Measurements from ENCODE around the gene NCKAP5. TPM values are rescaled to one million over a fixed set of nuclear protein-coding genes. Genes with fewer than 3 reads are reported as not detected.

NCKAP5 gene
- total RNA-seq, 3 donors from 2014 or later (not counting 1 experiment from before 2014, with no cell fraction given): 0.12 to 0.20 TPM; not detected in 1

DNA sequence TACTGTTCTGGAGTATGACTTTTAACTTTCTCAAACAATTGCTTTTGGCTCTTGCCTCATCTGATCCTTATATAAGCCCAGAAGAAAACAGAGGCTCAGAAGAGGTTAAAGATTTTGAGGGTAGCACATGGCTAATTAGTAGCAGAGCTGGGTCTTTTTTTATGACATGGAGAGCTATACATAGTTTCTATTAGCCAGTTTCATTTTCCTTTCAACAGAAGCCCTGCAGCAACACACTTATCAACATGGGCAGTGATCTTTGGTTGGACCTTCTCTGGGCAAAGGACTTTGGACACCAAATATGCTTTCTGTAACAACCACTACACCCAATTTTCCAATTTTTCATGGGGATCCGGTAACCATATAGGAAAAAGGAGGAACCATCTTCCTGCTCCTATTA lies 64.9 kb downstream of the NCKAP5 start:
- Mint-ChIP-seq H3K4me3 (no peak overlapping the region), H3K27me3 (ENCODE audit: low read depth in 2 of 2) (no peaks in the 10 kb centered on the region), H3K4me1 (no peaks in the 10 kb centered on the region), H3K36me3 (no peaks in the 10 kb centered on the region), H3K9me3 (peaks cover 3 to 5% of the 10 kb centered on the region in 2 donors), H3K27ac (no peak overlapping the region)
- DNase-seq (no peak), ATAC-seq (no peak)
- Histone ChIP-seq H3K27ac (ENCODE audit: low read length) (no peak overlapping the region), H3K9me3 (ENCODE audit: control insufficient read depth, insufficient read depth, low read length) (no peaks in the 10 kb centered on the region), H3K36me3 (ENCODE audit: control insufficient read depth, insufficient read depth, low read length) (no peaks in the 10 kb centered on the region), H3K4me1 (ENCODE audit: control insufficient read depth, insufficient read depth, low read length) (no peaks in the 10 kb centered on the region), H3K27me3 (ENCODE audit: control insufficient read depth, insufficient read depth, low read length) (no peaks in the 10 kb centered on the region), H3K4me3 (ENCODE audit: low read length) (no peak overlapping the region)
- 96% methylated on average over 1 of the region's 1 CpG for WGBS (ENCODE audit: insufficient coverage)
- TF ChIP-seq, protein P1, sequence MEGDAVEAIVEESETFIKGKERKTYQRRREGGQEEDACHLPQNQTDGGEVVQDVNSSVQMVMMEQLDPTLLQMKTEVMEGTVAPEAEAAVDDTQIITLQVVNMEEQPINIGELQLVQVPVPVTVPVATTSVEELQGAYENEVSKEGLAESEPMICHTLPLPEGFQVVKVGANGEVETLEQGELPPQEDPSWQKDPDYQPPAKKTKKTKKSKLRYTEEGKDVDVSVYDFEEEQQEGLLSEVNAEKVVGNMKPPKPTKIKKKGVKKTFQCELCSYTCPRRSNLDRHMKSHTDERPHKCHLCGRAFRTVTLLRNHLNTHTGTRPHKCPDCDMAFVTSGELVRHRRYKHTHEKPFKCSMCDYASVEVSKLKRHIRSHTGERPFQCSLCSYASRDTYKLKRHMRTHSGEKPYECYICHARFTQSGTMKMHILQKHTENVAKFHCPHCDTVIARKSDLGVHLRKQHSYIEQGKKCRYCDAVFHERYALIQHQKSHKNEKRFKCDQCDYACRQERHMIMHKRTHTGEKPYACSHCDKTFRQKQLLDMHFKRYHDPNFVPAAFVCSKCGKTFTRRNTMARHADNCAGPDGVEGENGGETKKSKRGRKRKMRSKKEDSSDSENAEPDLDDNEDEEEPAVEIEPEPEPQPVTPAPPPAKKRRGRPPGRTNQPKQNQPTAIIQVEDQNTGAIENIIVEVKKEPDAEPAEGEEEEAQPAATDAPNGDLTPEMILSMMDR (IDR thresholded peaks at IDR 0.05): no peak
- intact Hi-C loops (cut with micrococcal nuclease): no loop called here

DNA sequence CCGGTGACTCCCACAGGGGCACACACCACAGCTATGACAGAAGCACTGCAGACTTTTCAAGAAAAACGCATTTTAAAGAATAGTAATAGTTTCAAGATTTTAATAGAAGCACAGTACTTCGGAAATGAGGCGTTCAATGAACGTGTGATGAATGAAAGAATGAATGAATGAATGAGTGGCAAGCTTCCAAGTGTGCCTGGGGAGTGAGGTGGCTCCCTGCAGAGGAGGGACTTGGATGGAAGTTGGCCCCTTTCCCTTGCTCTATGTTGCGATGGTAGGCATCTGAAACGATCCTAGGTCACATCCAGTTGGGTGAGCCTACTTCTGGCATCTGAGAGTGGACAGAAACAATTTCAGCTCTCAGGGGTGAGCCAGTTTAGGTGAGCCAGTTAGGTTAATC lies 65.6 kb downstream of the NCKAP5 start:
- DNase-seq (no peak), ATAC-seq (no peak)
- no peaks in the 10 kb centered on the region for H3K4me1 Mint-ChIP-seq
- Histone ChIP-seq H3K4me1 (ENCODE audit: control insufficient read depth, insufficient read depth, low read length) (no peaks in the 10 kb centered on the region), H3K4me3 (ENCODE audit: low read length) (no peak overlapping the region), H3K36me3 (ENCODE audit: control insufficient read depth, insufficient read depth, low read length) (no peaks in the 10 kb centered on the region), H3K9me3 (ENCODE audit: control insufficient read depth, insufficient read depth, low read length) (no peaks in the 10 kb centered on the region), H3K27me3 (ENCODE audit: control insufficient read depth, insufficient read depth, low read length) (no peaks in the 10 kb centered on the region), H3K27ac (ENCODE audit: low read length) (no peak overlapping the region)
- H3K36me3 Mint-ChIP-seq: no peaks in the 10 kb centered on the region
- no peak overlapping the region for H3K4me3 Mint-ChIP-seq
- no peaks in the 10 kb centered on the region for H3K27me3 Mint-ChIP-seq (ENCODE audit: low read depth in 2 of 2)
- H3K9me3 Mint-ChIP-seq: peaks cover 5 to 8% of the 10 kb centered on the region in 2 donors
- intact Hi-C loops (cut with micrococcal nuclease): no loop called here
- WGBS (ENCODE audit: insufficient coverage): 89% methylated on average over 7 of the region's 7 CpGs
- TF ChIP-seq, protein P1 (IDR thresholded peaks at IDR 0.05): no peak
- H3K27ac Mint-ChIP-seq: no peak overlapping the region

DNA sequence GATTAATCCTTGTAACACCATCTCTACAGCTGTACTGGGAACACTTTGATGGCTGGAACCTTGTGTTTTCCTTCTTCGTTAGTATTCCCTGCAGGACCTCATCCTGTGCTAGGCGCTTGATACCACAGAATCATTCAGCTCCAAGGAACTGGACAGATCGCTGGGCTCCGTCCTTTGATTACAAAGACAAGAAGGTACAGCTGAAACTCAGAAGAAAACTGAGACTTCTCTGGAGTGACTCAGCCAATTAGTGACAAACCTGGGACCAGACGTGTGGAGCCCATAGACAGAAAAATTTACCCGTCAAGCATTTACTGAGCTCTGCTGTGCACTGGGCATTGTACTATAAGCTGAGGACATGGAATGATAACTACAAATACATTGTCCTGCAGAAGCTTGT lies 67.3 kb downstream of the NCKAP5 start:
- intact Hi-C loops (cut with micrococcal nuclease): no loop called here
- H3K9me3 Mint-ChIP-seq: peaks cover 4 to 5% of the 10 kb centered on the region in 2 donors
- no peak overlapping the region for H3K27ac ChIP-seq (ENCODE audit: low read length)
- no peak overlapping the region for H3K27ac Mint-ChIP-seq
- ATAC-seq (no peak), DNase-seq (no peak)
- H3K27me3 ChIP-seq (ENCODE audit: control insufficient read depth, insufficient read depth, low read length): no peaks in the 10 kb centered on the region
- H3K4me1 Mint-ChIP-seq: no peaks in the 10 kb centered on the region
- no peak overlapping the region for H3K4me3 Mint-ChIP-seq
- 88% methylated on average over 6 of the region's 6 CpGs for WGBS (ENCODE audit: insufficient coverage)
- H3K4me3 ChIP-seq (ENCODE audit: low read length): no peak overlapping the region
- no peaks in the 10 kb centered on the region for H3K27me3 Mint-ChIP-seq (ENCODE audit: low read depth in 2 of 2)
- no peaks in the 10 kb centered on the region for H3K36me3 ChIP-seq (ENCODE audit: control insufficient read depth, insufficient read depth, low read length)
- TF ChIP-seq, protein P1 (IDR thresholded peaks at IDR 0.05): no peak
- no peaks in the 10 kb centered on the region for H3K36me3 Mint-ChIP-seq
- no peaks in the 10 kb centered on the region for H3K9me3 ChIP-seq (ENCODE audit: control insufficient read depth, insufficient read depth, low read length)
- no peaks in the 10 kb centered on the region for H3K4me1 ChIP-seq (ENCODE audit: control insufficient read depth, insufficient read depth, low read length)
